ENCODE measurements around the gene VIP. TPM values are rescaled to one million over a fixed set of nuclear protein-coding genes. Genes with fewer than 3 reads are reported as not detected.
"Not testable (repeated sequence)": the region's sequence is repeated elsewhere in the genome, so short reads cannot be mapped to it uniquely, and the experiment has no call there.

VIP gene
- total and polyA plus RNA-seq, 2 of the 8 experiments (the other 6 are each of a cell fraction or from before 2014, with no cell fraction given), result not detected

GRCh38 chr6:152703750-152704149 lies 46.8 kb upstream of the VIP start:
- H3K79me2 ChIP-seq (ENCODE audit: control insufficient read depth in 1 of 2, insufficient read depth in 2 of 2, low read length in 2 of 2); H3K4ac ChIP-seq (replicated peaks; ENCODE audit: insufficient read length, low read depth, low read length); H4K91ac ChIP-seq (replicated peaks; ENCODE audit: insufficient read length, low read length): not testable (repeated sequence)

More at GRCh38 chr6:152703750-152704149, 46.8 kb upstream of the VIP start:
- H3K27ac ChIP-seq (ENCODE audit: low read depth, low read length); H3K36me3 ChIP-seq (ENCODE audit: control insufficient read depth in 2 of 4, insufficient read depth in 4 of 4, low read length in 3 of 4); H3K18ac ChIP-seq (ENCODE audit: extremely low read depth, low read length); H2BK15ac ChIP-seq (ENCODE audit: low read length); FAIRE-seq; H2AFZ ChIP-seq (ENCODE audit: low read length); H3K27me3 ChIP-seq (replicated peaks in 1 of 4; ENCODE audit: control insufficient read depth in 3 of 4, extremely low read depth in 1 of 4, insufficient read depth in 3 of 4, low read length in 3 of 4); H3K4me2 ChIP-seq (ENCODE audit: insufficient read depth in 1 of 2, low read depth in 2 of 2, low read length in 2 of 2); H3K23ac ChIP-seq (ENCODE audit: insufficient read length); DNase-seq (ENCODE audit: low read depth in 1 of 2, low spot score in 2 of 2); POLR2A ChIA-PET (ENCODE audit: partially characterized antibody); H3K9ac ChIP-seq (replicated peaks in 1 of 4; ENCODE audit: extremely low read depth in 1 of 4, low read depth in 3 of 4, low read length in 3 of 4); H3K4me1 ChIP-seq (replicated peaks in 1 of 4; ENCODE audit: control insufficient read depth in 3 of 4, insufficient read depth in 4 of 4, low read length in 3 of 4); H4K8ac ChIP-seq (ENCODE audit: extremely low read depth, insufficient read depth, low read length); H2BK120ac ChIP-seq (replicated peaks; ENCODE audit: low read depth, low read length); H3K79me1 ChIP-seq (ENCODE audit: low read depth, low read length); H3K56ac ChIP-seq (replicated peaks; ENCODE audit: insufficient read length, low read depth, low read length); H2BK12ac ChIP-seq (ENCODE audit: low read depth, low read length); H4K20me1 ChIP-seq (replicated peaks in 1 of 2; ENCODE audit: control insufficient read depth in 1 of 2, insufficient read depth in 2 of 2, low read length in 2 of 2); H3K14ac ChIP-seq (ENCODE audit: insufficient read length); H2BK20ac ChIP-seq (ENCODE audit: low read length); H3K23me2 ChIP-seq (ENCODE audit: low read depth, low read length); H2AK5ac ChIP-seq (ENCODE audit: low read depth, low read length); H2BK5ac ChIP-seq (ENCODE audit: low read depth, low read length); H3K4me3 ChIP-seq (ENCODE audit: extremely low read depth in 1 of 4, insufficient read depth in 2 of 4, low read depth in 3 of 4, low read length in 4 of 4); H4K5ac ChIP-seq (ENCODE audit: insufficient read length, low read depth, low read length); CTCF ChIA-PET (ENCODE audit: partially characterized antibody); H3K9me3 ChIP-seq (ENCODE audit: insufficient read depth in 2 of 2, low read depth in 1 of 2, low read length in 1 of 2): not testable (repeated sequence)
